ENCODE data around the gene TSFM. TPM values are rescaled to one million over a fixed set of nuclear protein-coding genes. Genes with fewer than 3 reads are reported as not detected.

TSFM gene
- total RNA-seq, 1 donor from 2014 or later, result 25.8 TPM

DNA sequence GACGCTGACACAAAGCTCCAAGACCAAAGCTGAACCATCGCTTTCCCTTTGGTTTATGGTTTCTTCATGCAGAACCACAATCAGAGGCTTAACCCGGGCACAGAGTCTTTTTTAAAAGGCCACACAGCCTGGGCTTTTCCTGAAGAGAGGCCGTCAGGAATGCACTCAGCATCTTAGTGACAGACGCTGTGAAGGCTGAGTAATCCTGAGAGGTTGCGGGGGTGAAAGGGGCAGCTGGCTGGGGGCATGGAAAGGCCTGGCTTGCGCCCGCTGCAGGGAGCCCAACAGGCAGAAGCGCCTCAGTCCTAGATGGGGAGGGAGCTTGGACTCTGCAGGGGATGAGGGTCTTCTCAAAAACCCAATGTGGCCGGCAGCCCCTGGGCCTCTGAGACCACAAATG lies 50.4 kb downstream of the TSFM start:
- H3K4me3 Mint-ChIP-seq (ENCODE audit: unreplicated experiment), result no peak overlapping the region
- DNase-seq (ENCODE audit: low spot score), result no peak
- H3K36me3 Mint-ChIP-seq (ENCODE audit: low read depth, unreplicated experiment), result peaks cover 16% of the 10 kb centered on the region
- H3K4me1 Mint-ChIP-seq (ENCODE audit: unreplicated experiment), result peaks cover 58% of the 10 kb centered on the region
- no peaks in the 10 kb centered on the region for H3K9me3 Mint-ChIP-seq (ENCODE audit: unreplicated experiment)
- no peak for TF ChIP-seq CTCF (IDR thresholded peaks at IDR 0.05; ENCODE audit: unreplicated experiment)
- peaks cover 6% of the 10 kb centered on the region for H3K27me3 Mint-ChIP-seq (ENCODE audit: unreplicated experiment)
- H3K27ac Mint-ChIP-seq (ENCODE audit: unreplicated experiment), result no peak overlapping the region

DNA sequence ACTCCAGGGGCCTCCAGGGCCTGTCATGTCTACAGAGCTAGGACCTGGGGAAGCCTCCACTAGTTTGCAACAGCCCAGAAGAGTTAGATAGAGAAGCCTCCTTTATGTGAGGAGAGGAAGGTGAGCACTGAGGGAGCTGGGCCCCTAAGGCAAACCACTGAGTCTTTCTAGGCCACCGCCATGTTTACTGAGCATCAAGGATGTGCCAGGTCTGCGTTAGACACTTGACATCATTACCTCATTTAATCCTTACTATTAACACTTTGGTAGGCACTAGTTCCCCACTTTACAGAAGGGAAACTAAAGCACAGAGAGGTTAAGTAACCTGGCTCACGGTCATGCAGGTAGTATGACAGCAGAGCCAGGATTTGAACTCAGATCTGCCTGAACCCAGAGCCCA lies 51.1 kb downstream of the TSFM start:
- peaks cover 13% of the 10 kb centered on the region for H3K36me3 Mint-ChIP-seq (ENCODE audit: low read depth, unreplicated experiment)
- TF ChIP-seq CTCF (IDR thresholded peaks at IDR 0.05; ENCODE audit: unreplicated experiment), result no peak

GRCh38 chr12:57834086-57834876 lies 51.7 kb downstream of the TSFM start:
- no peak for DNase-seq (ENCODE audit: low spot score)
- no peak for TF ChIP-seq CTCF (IDR thresholded peaks at IDR 0.05; ENCODE audit: unreplicated experiment)
- Mint-ChIP-seq H3K4me1 (ENCODE audit: unreplicated experiment) (peaks cover 62% of the 10 kb centered on the region), H3K36me3 (ENCODE audit: low read depth, unreplicated experiment) (peaks cover 7% of the 10 kb centered on the region), H3K9me3 (ENCODE audit: unreplicated experiment) (no peaks in the 10 kb centered on the region), H3K27me3 (ENCODE audit: unreplicated experiment) (peaks cover 11% of the 10 kb centered on the region), H3K4me3 (ENCODE audit: unreplicated experiment) (no peak overlapping the region), H3K27ac (ENCODE audit: unreplicated experiment) (no peak overlapping the region)

More for the DNA sequence above, 51.1 kb downstream of the TSFM start:
- Mint-ChIP-seq H3K4me1 (ENCODE audit: unreplicated experiment) (peaks cover 62% of the 10 kb centered on the region), H3K9me3 (ENCODE audit: unreplicated experiment) (no peaks in the 10 kb centered on the region), H3K27me3 (ENCODE audit: unreplicated experiment) (peaks cover 11% of the 10 kb centered on the region), H3K27ac (ENCODE audit: unreplicated experiment) (no peak overlapping the region), H3K4me3 (ENCODE audit: unreplicated experiment) (peak overlapping the region; percentile 57)
- no peak for DNase-seq (ENCODE audit: low spot score)

GRCh38 chr12:57835366-57836288 lies 53.0 kb downstream of the TSFM start:
- Mint-ChIP-seq H3K36me3 (ENCODE audit: low read depth, unreplicated experiment) (no peaks in the 10 kb centered on the region), H3K27ac (ENCODE audit: unreplicated experiment) (peak overlapping the region; percentile 98), H3K4me1 (ENCODE audit: unreplicated experiment) (peaks cover 59% of the 10 kb centered on the region), H3K9me3 (ENCODE audit: unreplicated experiment) (no peaks in the 10 kb centered on the region), H3K4me3 (ENCODE audit: unreplicated experiment) (peak overlapping the region; percentile 51), H3K27me3 (ENCODE audit: unreplicated experiment) (peaks cover 11% of the 10 kb centered on the region)
- TF ChIP-seq CTCF (IDR thresholded peaks at IDR 0.05; ENCODE audit: unreplicated experiment), result no peak
- no peak for DNase-seq (ENCODE audit: low spot score)
